HEK293 (cell line): Measurements from ENCODE around the gene HIGD2B.
"Not testable (repeated sequence)": the region's sequence is repeated elsewhere in the genome, so short reads cannot be mapped to it uniquely, and the experiment has no call there.

ENCODE experiments used
- CTCF ChIP-seq: fragments of 450-650 bp; formaldehyde crosslinking; IDR thresholded peaks from 2 replicates; pipeline ENCODE4 v1.5.1; 2016; ENCODE audit warnings: missing biosample characterization, missing genetic modification characterization
- PATZ1 ChIP-seq: fragments of 450-650 bp; formaldehyde crosslinking; IDR thresholded peaks from 2 replicates; pipeline ENCODE4 v1.5.1; 2016; ENCODE audit warnings: missing biosample characterization, missing genetic modification characterization
- PRDM6 ChIP-seq: fragments of 450-650 bp; formaldehyde crosslinking; IDR thresholded peaks from 2 replicates; pipeline ENCODE4 v1.5.1; 2017; ENCODE audit warnings: missing biosample characterization, missing genetic modification characterization
- ZBTB26 ChIP-seq: fragments of 450-650 bp; formaldehyde crosslinking; optimal IDR thresholded peaks from 2 replicates; pipeline ENCODE3; 2016; ENCODE audit warnings: missing biosample characterization, mild to moderate bottlenecking, missing genetic modification characterization

- TF ChIP-seq CTCF, PATZ1, PRDM6, ZBTB26 (tag by site-specific recombination): not testable (repeated sequence)
These were observed 42.3 kb upstream of the HIGD2B start for GRCh38 chr15:72728249-72728648.
